Duodenal mucosa (tissue), 2 donors: ENCODE data around the gene POLL.

Source experiments
- H3K27ac ChIP-seq: one replicate; pipeline ENCODE4 v1.7.0; 2013; ENCODE audit warnings: low read depth, low read length
- H3K27me3 ChIP-seq, 2 donors: one replicate each; pipeline ENCODE4 v1.7.0; 2013; ENCODE audit warnings: low read length in 2 of 2, control low read depth in 1 of 2; ENCODE audit not compliant: insufficient read depth in 2 of 2, control insufficient read depth in 1 of 2
- H3K36me3 ChIP-seq, 2 donors: one replicate each; pipeline ENCODE4 v1.7.0; 2013; ENCODE audit warnings: low read length in 2 of 2, control low read depth in 1 of 2; ENCODE audit not compliant: insufficient read depth in 2 of 2, control insufficient read depth in 1 of 2
- H3K4me1 ChIP-seq, 2 donors: one replicate each; pipeline ENCODE4 v1.7.0; 2013; ENCODE audit warnings: low read length in 2 of 2, control low read depth in 1 of 2; ENCODE audit not compliant: insufficient read depth in 2 of 2, control insufficient read depth in 1 of 2
- H3K4me3 ChIP-seq, 2 donors: one replicate each; pipeline ENCODE4 v1.7.0; 2013; ENCODE audit warnings: low read length in 2 of 2, low read depth in 1 of 2
- H3K9ac ChIP-seq, 2 donors: one replicate each; pipeline ENCODE4 v1.7.0; 2013; ENCODE audit warnings: low read length in 2 of 2, low read depth in 1 of 2
- H3K9me3 ChIP-seq, 2 donors: one replicate each; pipeline ENCODE4 v1.7.0; 2013; ENCODE audit warnings: low read length in 2 of 2, control low read depth in 1 of 2; ENCODE audit not compliant: control insufficient read depth in 1 of 2

POLL gene

GRCh38 chr10:101560298-101561067 is 27.6 kb downstream of the POLL start:
- no peak overlapping the region for H3K27ac ChIP-seq
- H3K9ac ChIP-seq = no peak overlapping the region
- H3K4me1 ChIP-seq = no peaks in the 10 kb centered on the region
- no peaks in the 10 kb centered on the region for H3K36me3 ChIP-seq
- no peaks in the 10 kb centered on the region for H3K9me3 ChIP-seq
- peaks cover 15% of the 10 kb centered on the region in 2 donors for H3K27me3 ChIP-seq
- H3K4me3 ChIP-seq = no peak overlapping the region

DNA sequence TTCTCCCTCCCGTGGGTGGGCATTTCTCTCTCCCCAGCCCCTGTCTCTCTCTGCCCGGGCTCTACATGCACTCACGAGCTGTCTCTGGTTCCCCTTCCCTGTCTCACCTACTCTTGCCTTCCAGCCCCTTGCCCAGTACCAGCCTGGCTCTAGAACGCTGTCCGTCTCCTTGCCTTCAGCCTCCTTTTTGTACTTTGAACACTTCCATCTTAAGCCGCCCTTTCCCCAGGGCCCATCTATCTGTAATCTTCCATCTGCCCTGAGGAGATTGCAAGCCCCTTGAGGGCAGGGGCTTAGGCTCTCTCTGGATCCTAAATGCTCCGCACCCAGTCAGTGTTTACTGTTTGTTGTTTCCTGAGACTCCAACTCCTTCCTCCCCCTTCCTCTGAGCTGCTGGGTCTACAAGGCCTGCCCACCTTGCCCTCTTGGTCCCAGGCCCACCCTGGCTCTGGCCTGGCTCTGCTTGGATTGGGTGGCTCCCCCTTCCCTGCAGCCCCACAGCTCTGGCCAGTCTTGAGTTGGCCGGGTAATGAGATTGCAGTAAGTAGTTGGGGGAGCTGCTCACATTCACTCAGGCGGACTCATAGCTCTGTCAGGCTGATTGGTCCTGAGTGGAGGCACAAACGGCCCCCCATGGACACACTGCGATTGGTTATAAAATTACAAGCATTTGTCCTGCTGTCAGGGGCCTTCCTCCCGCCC is 28.3 kb downstream of the POLL start:
- H3K9ac ChIP-seq = no peak overlapping the region
- H3K4me3 ChIP-seq = no peak overlapping the region
- H3K27me3 ChIP-seq = peaks cover 8% of the 10 kb centered on the region in 2 donors
- H3K36me3 ChIP-seq = no peaks in the 10 kb centered on the region
- no peak overlapping the region for H3K27ac ChIP-seq
- H3K4me1 ChIP-seq = no peaks in the 10 kb centered on the region
- H3K9me3 ChIP-seq = no peaks in the 10 kb centered on the region

DNA sequence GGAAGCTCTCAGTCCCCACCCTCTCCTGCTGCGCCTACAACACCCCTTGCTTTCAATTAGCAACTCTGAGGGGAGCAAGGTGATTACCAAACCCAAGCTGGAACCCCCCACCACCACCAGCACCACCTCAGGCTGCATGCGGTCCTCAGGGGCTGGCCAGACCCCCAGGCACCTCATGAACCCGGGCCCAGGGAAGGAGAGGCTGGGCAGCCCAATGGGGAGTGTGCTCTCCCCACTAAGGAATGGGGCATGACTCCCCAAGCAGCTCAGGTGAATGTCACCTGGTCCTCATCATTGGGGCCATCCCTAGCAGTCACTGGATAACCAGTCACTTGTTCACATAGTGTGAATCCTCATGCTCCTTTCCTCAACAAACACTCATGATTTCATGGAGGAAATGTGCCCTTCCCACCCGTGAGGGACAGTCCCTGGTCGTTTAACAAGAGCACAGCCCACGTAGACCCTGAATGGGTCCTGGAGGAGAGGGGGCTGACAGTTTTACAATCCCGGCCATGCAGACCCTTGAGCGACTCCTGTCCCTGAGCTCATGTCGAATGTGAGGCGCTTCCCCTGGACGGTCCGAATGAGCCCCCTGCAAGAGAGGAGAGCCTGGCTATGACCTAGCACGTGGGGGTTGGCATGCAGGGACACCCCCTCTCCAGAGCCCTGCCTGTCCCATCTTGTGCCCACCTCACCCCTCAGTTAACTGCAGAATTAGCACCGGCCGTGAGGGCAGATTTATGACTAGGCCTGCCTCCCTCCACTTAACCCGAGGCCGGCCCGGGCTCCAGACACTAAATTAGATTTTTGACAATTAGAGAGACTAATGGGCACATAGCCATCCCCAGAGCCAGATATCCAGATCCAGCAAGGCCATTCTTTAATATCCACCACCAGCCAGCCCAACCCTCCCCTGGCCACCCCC is 29.1 kb downstream of the POLL start:
- Histone ChIP-seq H3K27ac (no peak overlapping the region), H3K9ac (no peak overlapping the region), H3K4me3 (no peak overlapping the region)

GRCh38 chr10:101558204-101558603 is 29.9 kb downstream of the POLL start:
- H3K9me3 ChIP-seq = no peaks in the 10 kb centered on the region
- no peaks in the 10 kb centered on the region for H3K4me1 ChIP-seq
- no peak overlapping the region for H3K4me3 ChIP-seq
- no peak overlapping the region for H3K27ac ChIP-seq
- H3K27me3 ChIP-seq = peaks cover 4% of the 10 kb centered on the region in 2 donors
- no peak overlapping the region for H3K9ac ChIP-seq
- peaks cover 0 to under 1% of the 10 kb centered on the region in 2 donors for H3K36me3 ChIP-seq

More for the DNA sequence above, 29.1 kb downstream of the POLL start:
- H3K9me3 ChIP-seq = no peaks in the 10 kb centered on the region
- H3K27me3 ChIP-seq = peaks cover 7% of the 10 kb centered on the region in 2 donors
- no peaks in the 10 kb centered on the region for H3K36me3 ChIP-seq
- no peaks in the 10 kb centered on the region for H3K4me1 ChIP-seq

GRCh38 chr10:101557541-101557940 is 30.5 kb downstream of the POLL start:
- H3K4me3 ChIP-seq = no peak overlapping the region

GRCh38 chr10:101552442-101552841 is 35.6 kb downstream of the POLL start:
- H3K27ac ChIP-seq = no peak overlapping the region
- H3K9me3 ChIP-seq = no peaks in the 10 kb centered on the region
- no peak overlapping the region for H3K4me3 ChIP-seq
- H3K4me1 ChIP-seq = no peaks in the 10 kb centered on the region
- H3K36me3 ChIP-seq = peaks cover 0 to 14% of the 10 kb centered on the region in 2 donors
- no peak overlapping the region for H3K9ac ChIP-seq
- no peaks in the 10 kb centered on the region for H3K27me3 ChIP-seq

More at GRCh38 chr10:101557541-101557940, 30.5 kb downstream of the POLL start:
- Histone ChIP-seq H3K27ac (no peak overlapping the region), H3K4me1 (no peaks in the 10 kb centered on the region), H3K9ac (no peak overlapping the region), H3K36me3 (peaks cover 0 to 7% of the 10 kb centered on the region in 2 donors), H3K9me3 (no peaks in the 10 kb centered on the region), H3K27me3 (peaks cover 0 to 4% of the 10 kb centered on the region in 2 donors)

GRCh38 chr10:101550965-101551364 is 37.1 kb downstream of the POLL start:
- Histone ChIP-seq H3K4me1 (no peaks in the 10 kb centered on the region), H3K36me3 (peaks cover 0 to 14% of the 10 kb centered on the region in 2 donors), H3K27me3 (no peaks in the 10 kb centered on the region), H3K9me3 (no peaks in the 10 kb centered on the region), H3K9ac (no peak overlapping the region), H3K4me3 (no peak overlapping the region), H3K27ac (no peak overlapping the region)

DNA sequence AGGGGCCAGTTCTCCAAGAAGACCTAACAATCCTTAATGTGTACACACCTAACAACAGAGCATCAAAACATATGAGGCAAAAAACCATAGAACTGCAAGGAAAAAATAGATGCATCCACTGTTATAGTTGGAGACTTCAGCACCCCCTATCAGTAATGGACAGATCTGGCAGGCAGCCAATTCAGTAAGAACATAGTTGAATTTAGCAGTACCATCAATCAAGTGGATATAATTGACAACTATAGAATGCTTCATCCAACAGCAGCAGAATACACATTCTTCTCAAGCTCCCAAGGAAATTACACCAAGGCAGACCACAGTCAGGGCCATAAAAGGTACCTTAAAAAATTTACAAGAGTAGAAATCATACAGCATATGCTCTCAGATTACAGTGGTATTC is 42.2 kb downstream of the POLL start:
- Histone ChIP-seq H3K4me3 (no peak overlapping the region), H3K36me3 (no peaks in the 10 kb centered on the region), H3K27me3 (no peaks in the 10 kb centered on the region), H3K9ac (no peak overlapping the region), H3K4me1 (no peaks in the 10 kb centered on the region), H3K9me3 (no peaks in the 10 kb centered on the region), H3K27ac (no peak overlapping the region)

GRCh38 chr10:101538446-101538845 is 49.6 kb downstream of the POLL start:
- no peak overlapping the region for H3K27ac ChIP-seq
- no peak overlapping the region for H3K4me3 ChIP-seq
- H3K36me3 ChIP-seq = peaks cover 5 to 16% of the 10 kb centered on the region in 2 donors
- no peaks in the 10 kb centered on the region for H3K4me1 ChIP-seq
- H3K27me3 ChIP-seq = no peaks in the 10 kb centered on the region
- no peaks in the 10 kb centered on the region for H3K9me3 ChIP-seq
- H3K9ac ChIP-seq = no peak overlapping the region
